ENCODE results near the gene ZNF507. TPM values are rescaled to one million over a fixed set of nuclear protein-coding genes. Genes with fewer than 3 reads are reported as not detected.
"Not testable (repeated sequence)": the region's sequence is repeated elsewhere in the genome, so short reads cannot be mapped to it uniquely, and the experiment has no call there.

ZNF507 gene
- total and polyA plus RNA-seq, 2 experiments from 2014 or later: 4.7 to 11.8 TPM

GRCh38 chr19:32377088-32377487 is 31.7 kb downstream of the ZNF507 start:
- not testable (repeated sequence) for H3K36me3 ChIP-seq (replicated peaks; ENCODE audit: insufficient read depth, low read depth); H4K20me1 ChIP-seq (ENCODE audit: insufficient read depth, poor library complexity, severe bottlenecking); H2AFZ ChIP-seq; H3K27ac ChIP-seq; H3K27me3 ChIP-seq; DNase-seq (ENCODE audit: low spot score); H3K9me2 ChIP-seq (replicated peaks; ENCODE audit: insufficient read depth); H3K4me2 ChIP-seq; H3K9me3 ChIP-seq (ENCODE audit: low read depth); H3K4me3 ChIP-seq
- 96% methylated on average over 9 of the region's 9 CpGs for WGBS (ENCODE audit: low lambda C conversion rate, missing lambda C conversion rate)
- peaks cover 19% of the 10 kb centered on the region for H3K4me1 ChIP-seq (ENCODE audit: insufficient read depth)
- TF ChIP-seq, protein P1, sequence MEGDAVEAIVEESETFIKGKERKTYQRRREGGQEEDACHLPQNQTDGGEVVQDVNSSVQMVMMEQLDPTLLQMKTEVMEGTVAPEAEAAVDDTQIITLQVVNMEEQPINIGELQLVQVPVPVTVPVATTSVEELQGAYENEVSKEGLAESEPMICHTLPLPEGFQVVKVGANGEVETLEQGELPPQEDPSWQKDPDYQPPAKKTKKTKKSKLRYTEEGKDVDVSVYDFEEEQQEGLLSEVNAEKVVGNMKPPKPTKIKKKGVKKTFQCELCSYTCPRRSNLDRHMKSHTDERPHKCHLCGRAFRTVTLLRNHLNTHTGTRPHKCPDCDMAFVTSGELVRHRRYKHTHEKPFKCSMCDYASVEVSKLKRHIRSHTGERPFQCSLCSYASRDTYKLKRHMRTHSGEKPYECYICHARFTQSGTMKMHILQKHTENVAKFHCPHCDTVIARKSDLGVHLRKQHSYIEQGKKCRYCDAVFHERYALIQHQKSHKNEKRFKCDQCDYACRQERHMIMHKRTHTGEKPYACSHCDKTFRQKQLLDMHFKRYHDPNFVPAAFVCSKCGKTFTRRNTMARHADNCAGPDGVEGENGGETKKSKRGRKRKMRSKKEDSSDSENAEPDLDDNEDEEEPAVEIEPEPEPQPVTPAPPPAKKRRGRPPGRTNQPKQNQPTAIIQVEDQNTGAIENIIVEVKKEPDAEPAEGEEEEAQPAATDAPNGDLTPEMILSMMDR (IDR thresholded peaks at IDR 0.05; ENCODE audit: poor library complexity): peak; percentile 29
- H3K79me2 ChIP-seq: peaks cover 24% of the 10 kb centered on the region

GRCh38 chr19:32380269-32380668 is 34.9 kb downstream of the ZNF507 start:
- TF ChIP-seq, protein P1 (IDR thresholded peaks at IDR 0.05; ENCODE audit: poor library complexity): no peak
- no peak for TF ChIP-seq EZH2phosphoT487 (IDR thresholded peaks at IDR 0.05; ENCODE audit: low read depth, severe bottlenecking, unreplicated experiment)
- TF ChIP-seq EZH2 (IDR thresholded peaks at IDR 0.05; ENCODE audit: borderline replicate concordance): no peak
- Histone ChIP-seq H3K4me3 (no peak overlapping the region), H3K27ac (no peak overlapping the region), H3K9me3 (ENCODE audit: low read depth) (no peaks in the 10 kb centered on the region), H4K20me1 (ENCODE audit: insufficient read depth, poor library complexity, severe bottlenecking) (no peaks in the 10 kb centered on the region), H3K9me2 (replicated peaks; ENCODE audit: insufficient read depth) (no peaks in the 10 kb centered on the region), H3K4me2 (no peak overlapping the region), H2AFZ (no peak overlapping the region), H3K4me1 (ENCODE audit: insufficient read depth) (peaks cover 3% of the 10 kb centered on the region), H3K79me2 (peaks cover 11% of the 10 kb centered on the region), H3K27me3 (no peaks in the 10 kb centered on the region), H3K36me3 (replicated peaks; ENCODE audit: insufficient read depth, low read depth) (peaks cover 5% of the 10 kb centered on the region)
- 76% methylated on average over 3 of the region's 3 CpGs for WGBS (ENCODE audit: low lambda C conversion rate, missing lambda C conversion rate)
- DNase-seq (ENCODE audit: low spot score): no peak

DNA sequence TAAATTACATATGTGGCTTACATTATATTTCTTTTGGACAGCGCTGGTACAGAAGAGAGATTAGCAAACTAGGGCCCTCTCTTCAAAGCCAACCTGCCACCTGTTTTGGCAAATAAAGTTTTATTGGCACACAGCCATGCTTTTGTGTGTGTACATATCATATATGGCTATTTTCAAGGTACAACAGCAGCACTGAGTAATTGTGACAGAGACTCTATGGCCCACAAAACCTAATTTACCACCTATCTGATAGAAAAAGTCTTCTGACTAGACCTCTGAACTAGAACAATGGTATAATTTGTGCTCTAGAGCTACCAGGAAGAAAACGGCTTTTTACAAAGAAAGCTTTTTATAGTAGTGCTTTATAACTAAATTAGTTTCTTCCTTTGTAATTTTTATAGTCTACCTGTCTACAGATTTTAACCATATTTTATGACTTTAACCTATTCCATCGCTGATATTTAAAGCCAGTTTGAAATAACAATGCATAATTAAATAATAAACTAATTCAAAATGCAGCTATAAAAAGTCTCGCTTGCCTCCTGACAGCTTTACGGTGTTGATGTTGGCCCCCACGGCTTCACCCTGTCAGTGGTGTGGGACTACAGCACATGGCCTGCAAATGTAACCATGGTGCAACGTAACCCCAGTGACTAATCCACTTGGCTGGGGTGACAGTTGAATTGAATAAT is 42.4 kb downstream of the ZNF507 start:
- DNase-seq (ENCODE audit: low spot score): no peak
- Histone ChIP-seq H3K4me1 (ENCODE audit: insufficient read depth) (no peaks in the 10 kb centered on the region), H3K4me3 (no peak overlapping the region), H4K20me1 (ENCODE audit: insufficient read depth, poor library complexity, severe bottlenecking) (no peaks in the 10 kb centered on the region), H3K27ac (no peak overlapping the region), H3K9me3 (ENCODE audit: low read depth) (no peaks in the 10 kb centered on the region), H3K36me3 (replicated peaks; ENCODE audit: insufficient read depth, low read depth) (peaks cover 5% of the 10 kb centered on the region), H2AFZ (no peak overlapping the region), H3K79me2 (no peaks in the 10 kb centered on the region), H3K4me2 (no peak overlapping the region), H3K27me3 (no peaks in the 10 kb centered on the region), H3K9me2 (replicated peaks; ENCODE audit: insufficient read depth) (no peaks in the 10 kb centered on the region)
- WGBS (ENCODE audit: low lambda C conversion rate, missing lambda C conversion rate): 61% methylated on average over 7 of the region's 7 CpGs
- TF ChIP-seq EZH2 (IDR thresholded peaks at IDR 0.05; ENCODE audit: borderline replicate concordance) (no peak), EZH2phosphoT487 (IDR thresholded peaks at IDR 0.05; ENCODE audit: low read depth, severe bottlenecking, unreplicated experiment) (no peak)
- TF ChIP-seq, protein P1 (IDR thresholded peaks at IDR 0.05; ENCODE audit: poor library complexity): no peak
